Osteoblast (primary cell): ENCODE measurements around the gene EMSY. TPM values are rescaled to one million over a fixed set of nuclear protein-coding genes. Genes with fewer than 3 reads are reported as not detected.
A peak's percentile ranks its signal among the peaks of the same experiment; 100 is the strongest.
"Not testable (repeated sequence)": the region's sequence is repeated elsewhere in the genome, so short reads cannot be mapped to it uniquely, and the experiment has no call there.

Experiments
- DNase-seq: peaks from one replicate; pipeline ENCODE4 v3.0.0; 2011; ENCODE audit warnings: low spot score, mixed read lengths; ENCODE audit not compliant: insufficient read length; ENCODE audit errors: missing footprints
- H2AFZ ChIP-seq: 2 replicates; pipeline ENCODE4 v1.6.0; 2011; ENCODE audit warnings: mild to moderate bottlenecking, low read length
- H3K27ac ChIP-seq: 2 replicates; pipeline ENCODE4 v1.5.1; 2011; ENCODE audit warnings: mild to moderate bottlenecking, low read depth, low read length, moderate library complexity
- H3K27me3 ChIP-seq: 2 replicates; pipeline ENCODE4 v1.6.0; 2012; ENCODE audit warnings: mild to moderate bottlenecking, control low read depth, inconsistent platforms, low read length, moderate library complexity; ENCODE audit not compliant: insufficient read depth
- H3K36me3 ChIP-seq: 2 replicates; pipeline ENCODE4 v1.5.1; 2011; ENCODE audit warnings: mild to moderate bottlenecking, low read length, control low read depth, moderate library complexity; ENCODE audit not compliant: insufficient read depth
- H3K4me1 ChIP-seq: 2 replicates; pipeline ENCODE4 v1.5.1; 2011; ENCODE audit warnings: mild to moderate bottlenecking, low read length, control low read depth, moderate library complexity; ENCODE audit not compliant: insufficient read depth
- H3K4me2 ChIP-seq: 2 replicates; pipeline ENCODE4 v1.6.0; 2011; ENCODE audit warnings: mild to moderate bottlenecking, low read length; ENCODE audit not compliant: insufficient read depth
- H3K4me3 ChIP-seq: fragments of 200-600 bp; sonication (generic); 3 replicates; pipeline ENCODE4 v1.5.1; 2012; ENCODE audit warnings: mild to moderate bottlenecking, low read length, inconsistent platforms; ENCODE audit not compliant: insufficient read depth
- H3K79me2 ChIP-seq: 2 replicates; pipeline ENCODE4 v1.6.0; 2012; ENCODE audit warnings: mild to moderate bottlenecking, low read length, control low read depth, inconsistent platforms; ENCODE audit not compliant: insufficient read depth
- H3K9me3 ChIP-seq: 2 replicates; pipeline ENCODE4 v1.5.1; 2011; ENCODE audit warnings: low read depth, low read length, control low read depth
- H4K20me1 ChIP-seq: 2 replicates; pipeline ENCODE4 v1.6.0; 2012; ENCODE audit warnings: mild to moderate bottlenecking, low read length, control low read depth; ENCODE audit not compliant: insufficient read depth
- total RNA-seq: library from RNA; depleted of rRNA; stranded (reverse); fragments of >200 nt; gene quantifications from 2 replicates; pipeline ENCODE4 v1.2.3, GENCODE V29; 2012
- TF ChIP-seq, protein P1 (sequence below): IDR thresholded peaks from 2 replicates; pipeline ENCODE4 v1.5.1; 2011; ENCODE audit warnings: mild to moderate bottlenecking, low read depth, low read length, moderate library complexity; ENCODE audit errors: extremely low read depth

Gene EMSY
- total RNA-seq, result 17.4 and 20.3 TPM in 2 replicates

DNA sequence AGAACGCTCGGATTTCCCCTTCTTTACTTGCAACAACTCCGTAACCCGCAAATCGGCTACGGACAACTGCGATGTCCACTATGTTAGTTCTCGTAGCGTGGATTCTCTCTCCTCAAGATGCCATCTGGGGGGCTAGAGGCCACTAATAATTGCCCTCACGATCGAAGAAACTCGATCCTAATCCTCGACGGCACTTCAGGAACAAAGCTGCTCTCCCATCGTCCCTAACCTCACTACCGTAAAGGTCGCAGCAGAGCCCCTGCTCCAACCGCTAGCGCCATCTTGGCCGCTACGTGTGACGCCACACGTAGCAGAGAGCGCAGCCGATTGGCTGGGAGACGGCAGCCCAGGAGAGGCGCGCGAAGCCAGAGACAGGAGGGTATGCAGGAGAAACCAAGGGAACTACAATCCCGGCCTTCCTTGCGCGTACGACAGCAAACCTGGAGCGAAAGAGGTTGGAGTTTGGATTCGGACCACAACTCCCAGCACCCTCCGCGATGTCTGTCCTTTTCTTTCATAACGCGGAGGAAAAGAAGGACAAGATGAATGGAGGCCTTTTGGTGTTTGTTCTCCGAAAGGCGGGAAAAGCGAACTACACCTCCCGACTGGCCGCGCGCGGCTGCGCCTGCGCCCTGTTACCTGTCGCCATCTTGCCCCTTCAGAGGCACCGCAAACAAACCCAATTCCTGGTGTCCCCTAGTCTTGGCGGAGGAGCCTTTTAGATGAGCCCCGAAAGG, at the start of gene EMSY:
Gene EMSY, plus strand, starts transcription at position 635 of the 737 bp plus-strand sequence. CDS start 1,921 bp downstream, outside the sequence.
- Histone ChIP-seq H3K9me3 (no peaks in the 10 kb centered on the region), H3K4me2 (peak within 1 kb of the TSS; percentile 93), H3K4me1 (peaks cover 13% of the 10 kb centered on the region), H3K27ac (peak within 1 kb of the TSS; percentile 97), H3K79me2 (peaks cover 40% of the 10 kb centered on the region), H3K4me3 (peak within 1 kb of the TSS; percentile 90), H4K20me1 (peaks cover 9% of the 10 kb centered on the region), H2AFZ (peak within 1 kb of the TSS; percentile 98), H3K27me3 (no peaks in the 10 kb centered on the region), H3K36me3 (peaks cover 20% of the 10 kb centered on the region)
- peak; percentile 97 for DNase-seq
- TF ChIP-seq, protein P1, sequence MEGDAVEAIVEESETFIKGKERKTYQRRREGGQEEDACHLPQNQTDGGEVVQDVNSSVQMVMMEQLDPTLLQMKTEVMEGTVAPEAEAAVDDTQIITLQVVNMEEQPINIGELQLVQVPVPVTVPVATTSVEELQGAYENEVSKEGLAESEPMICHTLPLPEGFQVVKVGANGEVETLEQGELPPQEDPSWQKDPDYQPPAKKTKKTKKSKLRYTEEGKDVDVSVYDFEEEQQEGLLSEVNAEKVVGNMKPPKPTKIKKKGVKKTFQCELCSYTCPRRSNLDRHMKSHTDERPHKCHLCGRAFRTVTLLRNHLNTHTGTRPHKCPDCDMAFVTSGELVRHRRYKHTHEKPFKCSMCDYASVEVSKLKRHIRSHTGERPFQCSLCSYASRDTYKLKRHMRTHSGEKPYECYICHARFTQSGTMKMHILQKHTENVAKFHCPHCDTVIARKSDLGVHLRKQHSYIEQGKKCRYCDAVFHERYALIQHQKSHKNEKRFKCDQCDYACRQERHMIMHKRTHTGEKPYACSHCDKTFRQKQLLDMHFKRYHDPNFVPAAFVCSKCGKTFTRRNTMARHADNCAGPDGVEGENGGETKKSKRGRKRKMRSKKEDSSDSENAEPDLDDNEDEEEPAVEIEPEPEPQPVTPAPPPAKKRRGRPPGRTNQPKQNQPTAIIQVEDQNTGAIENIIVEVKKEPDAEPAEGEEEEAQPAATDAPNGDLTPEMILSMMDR, result no peak

DNA sequence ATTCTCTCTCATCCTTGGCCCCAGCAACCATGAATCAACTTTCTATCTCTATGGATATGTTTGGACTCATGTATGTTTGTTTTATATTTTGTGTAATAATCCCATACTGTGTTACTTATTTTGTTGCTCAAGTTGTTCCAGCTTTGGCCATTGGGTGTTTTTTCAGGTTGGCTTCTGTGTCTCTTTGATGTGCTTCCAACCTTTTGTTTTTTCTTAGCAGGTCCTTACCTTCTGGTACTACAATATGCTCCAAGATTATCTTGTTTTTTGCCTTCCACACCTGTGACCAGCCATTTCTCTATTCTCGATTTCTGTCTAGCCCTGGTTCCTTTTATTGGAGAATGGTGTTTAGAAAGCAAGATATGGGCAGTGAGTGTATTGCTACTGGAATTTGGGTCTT, 49.5 kb upstream of the EMSY start:
- H3K36me3 ChIP-seq, result no peaks in the 10 kb centered on the region
- TF ChIP-seq, protein P1, result no peak
- no peak overlapping the region for H2AFZ ChIP-seq
- H3K27ac ChIP-seq, result no peak overlapping the region
- H3K4me1 ChIP-seq, result no peaks in the 10 kb centered on the region
- no peaks in the 10 kb centered on the region for H3K79me2 ChIP-seq
- DNase-seq, result no peak
- H4K20me1 ChIP-seq, result no peaks in the 10 kb centered on the region
- no peak overlapping the region for H3K4me3 ChIP-seq
- H3K27me3 ChIP-seq, result no peaks in the 10 kb centered on the region
- no peak overlapping the region for H3K4me2 ChIP-seq
- no peaks in the 10 kb centered on the region for H3K9me3 ChIP-seq

- Histone ChIP-seq H3K4me1 (no peaks in the 10 kb centered on the region), H3K27me3 (no peaks in the 10 kb centered on the region), H3K4me2 (no peak overlapping the region), H3K9me3 (no peaks in the 10 kb centered on the region), H3K36me3 (no peaks in the 10 kb centered on the region), H3K4me3 (no peak overlapping the region), H3K79me2 (no peaks in the 10 kb centered on the region), H3K27ac (no peak overlapping the region), H4K20me1 (no peaks in the 10 kb centered on the region), H2AFZ (no peak overlapping the region)
- TF ChIP-seq, protein P1, result no peak
- DNase-seq, result no peak
Observed at GRCh38 chr11:76397383-76397782, 47.4 kb upstream of the EMSY start.

GRCh38 chr11:76400967-76401366, 43.9 kb upstream of the EMSY start:
- no peaks in the 10 kb centered on the region for H3K36me3 ChIP-seq
- no peak overlapping the region for H3K27ac ChIP-seq
- no peak overlapping the region for H3K4me2 ChIP-seq
- H3K4me3 ChIP-seq, result no peak overlapping the region
- no peaks in the 10 kb centered on the region for H3K9me3 ChIP-seq
- no peaks in the 10 kb centered on the region for H3K27me3 ChIP-seq
- H4K20me1 ChIP-seq, result no peaks in the 10 kb centered on the region
- TF ChIP-seq, protein P1, result no peak
- H3K79me2 ChIP-seq, result no peaks in the 10 kb centered on the region
- no peaks in the 10 kb centered on the region for H3K4me1 ChIP-seq
- H2AFZ ChIP-seq, result no peak overlapping the region
- DNase-seq, result no peak

DNA sequence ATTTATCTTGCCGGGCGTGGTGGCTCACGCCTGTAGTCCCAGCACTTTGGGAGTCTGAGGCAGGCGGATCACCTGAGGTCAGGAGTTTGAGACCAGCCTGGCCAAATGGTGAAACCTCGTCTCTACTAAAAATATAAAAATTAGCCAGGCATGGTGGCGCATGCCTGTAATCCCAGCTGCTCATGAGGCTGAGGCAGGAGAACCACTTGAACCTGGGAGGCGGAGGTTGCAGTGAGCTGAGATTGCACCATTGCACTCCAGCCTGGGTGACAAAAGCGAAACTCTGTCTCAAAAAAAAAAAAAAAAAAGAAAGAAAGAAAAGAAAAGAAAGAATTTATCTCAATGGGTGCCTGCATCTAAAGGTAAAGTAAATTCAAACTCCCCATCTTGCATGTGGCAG, 43.3 kb upstream of the EMSY start:
- H3K79me2 ChIP-seq, H3K27ac ChIP-seq, H3K9me3 ChIP-seq, H2AFZ ChIP-seq, H3K4me3 ChIP-seq, H3K27me3 ChIP-seq, H3K36me3 ChIP-seq, H3K4me2 ChIP-seq, H4K20me1 ChIP-seq, DNase-seq, H3K4me1 ChIP-seq: not testable (repeated sequence)
